ENCODE data around the gene LPIN1. TPM values are rescaled to one million over a fixed set of nuclear protein-coding genes. Genes with fewer than 3 reads are reported as not detected.

The LPIN1 gene
- total RNA-seq, 1 experiment from 2014 or later = 13.9 TPM

GRCh38 chr2:11835403-11835802 lies 89.0 kb downstream of the LPIN1 start:
- no peak for ATAC-seq
- Mint-ChIP-seq H3K9me3 (peaks cover 24% of the 10 kb centered on the region), H3K27me3 (ENCODE audit: low read depth) (no peaks in the 10 kb centered on the region), H3K4me3 (no peak overlapping the region), H3K27ac (no peak overlapping the region), H3K4me1 (peaks cover 33% of the 10 kb centered on the region), H3K36me3 (peaks cover 24% of the 10 kb centered on the region)
- no peak for DNase-seq (ENCODE audit: low spot score)
- TF ChIP-seq SP1 (CRISPR knock-in tag; conservative IDR thresholded peaks at IDR 0.05) (no peak), GABPB1 (CRISPR knock-in tag; IDR thresholded peaks at IDR 0.05) (peak; percentile 67), AFF4 (CRISPR knock-in tag; IDR thresholded peaks at IDR 0.05; ENCODE audit: borderline replicate concordance) (no peak), ETV6 (CRISPR knock-in tag; IDR thresholded peaks at IDR 0.05) (no peak), MAX (CRISPR knock-in tag; IDR thresholded peaks at IDR 0.05) (no peak), ARID4B (CRISPR knock-in tag; IDR thresholded peaks at IDR 0.05; ENCODE audit: borderline replicate concordance) (no peak), ESRRA (CRISPR knock-in tag; IDR thresholded peaks at IDR 0.05; ENCODE audit: borderline replicate concordance) (no peak)
- CTCF ChIA-PET = interaction anchor here (0.5 kb wide), 1 partner anchor 474 kb away, joined by 3 read pairs; no protein-coding TSS in a partner anchor
- POLR2A ChIA-PET = no interaction called here

GRCh38 chr2:11836647-11837219 lies 90.3 kb downstream of the LPIN1 start:
- TF ChIP-seq RELA (CRISPR knock-in tag; IDR thresholded peaks at IDR 0.05; ENCODE audit: borderline replicate concordance) = no peak
- TF ChIP-seq ZBTB21 (CRISPR knock-in tag; IDR thresholded peaks at IDR 0.05; ENCODE audit: borderline replicate concordance) = no peak
- no peak for TF ChIP-seq NR1H2 (CRISPR knock-in tag; IDR thresholded peaks at IDR 0.05)
- no peak for TF ChIP-seq SMAD4 (CRISPR knock-in tag; IDR thresholded peaks at IDR 0.05)
- TF ChIP-seq USF2 (CRISPR knock-in tag; IDR thresholded peaks at IDR 0.05) = no peak
- TF ChIP-seq ZNF396 (CRISPR knock-in tag; IDR thresholded peaks at IDR 0.05; ENCODE audit: borderline replicate concordance) = no peak
- TF ChIP-seq ZSCAN18 (CRISPR knock-in tag; IDR thresholded peaks at IDR 0.05) = no peak
- no peak for TF ChIP-seq GRHL2 (CRISPR knock-in tag; IDR thresholded peaks at IDR 0.05; ENCODE audit: insufficient replicate concordance, severe bottlenecking)
- TF ChIP-seq ATF2 (CRISPR knock-in tag; IDR thresholded peaks at IDR 0.05; ENCODE audit: borderline replicate concordance, low read depth) = no peak
- no peak for TF ChIP-seq ZNF138 (CRISPR knock-in tag; conservative IDR thresholded peaks at IDR 0.05)
- no peak for TF ChIP-seq CREM (CRISPR knock-in tag; IDR thresholded peaks at IDR 0.05)
- no peak for TF ChIP-seq E2F5 (CRISPR knock-in tag; IDR thresholded peaks at IDR 0.05)
- H3K27ac Mint-ChIP-seq = no peak overlapping the region
- CTCF ChIA-PET = interaction anchor here (1.1 kb wide), 1 partner anchor 115 kb away, joined by 3 read pairs; no protein-coding TSS in a partner anchor

More at GRCh38 chr2:11836647-11837219, 90.3 kb downstream of the LPIN1 start:
- no peak overlapping the region for H3K4me3 Mint-ChIP-seq
- no peaks in the 10 kb centered on the region for H3K27me3 Mint-ChIP-seq (ENCODE audit: low read depth)
- peaks cover 24% of the 10 kb centered on the region for H3K36me3 Mint-ChIP-seq
- DNase-seq (ENCODE audit: low spot score) (no peak), ATAC-seq (no peak)
- H3K9me3 Mint-ChIP-seq = peaks cover 24% of the 10 kb centered on the region
- POLR2A ChIA-PET = no interaction called here
- H3K4me1 Mint-ChIP-seq = peaks cover 21% of the 10 kb centered on the region
